Gastroesophageal sphincter (tissue), 2 donors: ENCODE measurements around the gene FGF16.

Experiments used
- EP300 ChIP-seq: sonication (generic); formaldehyde crosslinking; IDR thresholded peaks from one replicate; pipeline ENCODE4 v1.6.1; 2017; ENCODE audit warnings: antibody characterized with exemption, mild to moderate bottlenecking
- POLR2AphosphoS5 ChIP-seq: sonication (generic); formaldehyde crosslinking; IDR thresholded peaks from one replicate; pipeline ENCODE4 v1.6.1; 2017; ENCODE audit warnings: antibody characterized with exemption

DNA sequence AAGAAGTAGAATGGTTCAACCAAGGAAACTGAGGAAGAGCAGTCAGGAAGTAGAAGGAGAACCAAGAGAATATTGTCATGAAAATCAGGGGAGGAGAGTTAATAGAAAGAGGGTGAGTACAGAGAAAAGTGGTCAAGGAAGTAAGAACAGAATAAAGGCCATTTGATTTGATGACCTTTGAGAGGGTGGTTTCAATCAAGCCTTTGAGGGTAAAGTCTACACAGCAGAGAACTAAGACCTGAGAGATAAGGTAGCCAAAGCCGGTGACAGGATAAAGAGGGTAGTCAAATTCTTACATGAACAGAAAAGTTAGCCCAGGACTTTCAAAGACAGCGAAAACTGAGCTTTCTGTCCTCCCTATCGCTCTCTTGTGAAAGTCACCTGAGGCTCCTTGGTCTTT lies 34.6 kb upstream of the FGF16 start:
- no peak for TF ChIP-seq POLR2AphosphoS5
- TF ChIP-seq EP300 = no peak
